Osteoblast (primary cell): ENCODE results near the gene CATSPERB. TPM values are rescaled to one million over a fixed set of nuclear protein-coding genes. Genes with fewer than 3 reads are reported as not detected.
"Not testable (repeated sequence)": the region's sequence is repeated elsewhere in the genome, so short reads cannot be mapped to it uniquely, and the experiment has no call there.

ENCODE experiments used
- DNase-seq: peaks from one replicate; pipeline ENCODE4 v3.0.0; 2011; ENCODE audit warnings: low spot score, mixed read lengths; ENCODE audit not compliant: insufficient read length; ENCODE audit errors: missing footprints
- H2AFZ ChIP-seq: 2 replicates; pipeline ENCODE4 v1.6.0; 2011; ENCODE audit warnings: mild to moderate bottlenecking, low read length
- H3K27ac ChIP-seq: 2 replicates; pipeline ENCODE4 v1.5.1; 2011; ENCODE audit warnings: mild to moderate bottlenecking, low read depth, low read length, moderate library complexity
- H3K27me3 ChIP-seq: 2 replicates; pipeline ENCODE4 v1.6.0; 2012; ENCODE audit warnings: mild to moderate bottlenecking, control low read depth, inconsistent platforms, low read length, moderate library complexity; ENCODE audit not compliant: insufficient read depth
- H3K36me3 ChIP-seq: 2 replicates; pipeline ENCODE4 v1.5.1; 2011; ENCODE audit warnings: mild to moderate bottlenecking, low read length, control low read depth, moderate library complexity; ENCODE audit not compliant: insufficient read depth
- H3K4me1 ChIP-seq: 2 replicates; pipeline ENCODE4 v1.5.1; 2011; ENCODE audit warnings: mild to moderate bottlenecking, low read length, control low read depth, moderate library complexity; ENCODE audit not compliant: insufficient read depth
- H3K4me2 ChIP-seq: 2 replicates; pipeline ENCODE4 v1.6.0; 2011; ENCODE audit warnings: mild to moderate bottlenecking, low read length; ENCODE audit not compliant: insufficient read depth
- H3K4me3 ChIP-seq: fragments of 200-600 bp; sonication (generic); 3 replicates; pipeline ENCODE4 v1.5.1; 2012; ENCODE audit warnings: mild to moderate bottlenecking, low read length, inconsistent platforms; ENCODE audit not compliant: insufficient read depth
- H3K79me2 ChIP-seq: 2 replicates; pipeline ENCODE4 v1.6.0; 2012; ENCODE audit warnings: mild to moderate bottlenecking, low read length, control low read depth, inconsistent platforms; ENCODE audit not compliant: insufficient read depth
- H3K9me3 ChIP-seq: 2 replicates; pipeline ENCODE4 v1.5.1; 2011; ENCODE audit warnings: low read depth, low read length, control low read depth
- H4K20me1 ChIP-seq: 2 replicates; pipeline ENCODE4 v1.6.0; 2012; ENCODE audit warnings: mild to moderate bottlenecking, low read length, control low read depth; ENCODE audit not compliant: insufficient read depth
- CTCF ChIP-seq: IDR thresholded peaks from 2 replicates; pipeline ENCODE4 v1.5.1; 2011; ENCODE audit warnings: mild to moderate bottlenecking, low read depth, low read length, moderate library complexity; ENCODE audit errors: extremely low read depth
- total RNA-seq: library from RNA; depleted of rRNA; stranded (reverse); fragments of >200 nt; gene quantifications from 2 replicates; pipeline ENCODE4 v1.2.3, GENCODE V29; 2012

Gene CATSPERB
- total RNA-seq, 1 donor = not detected

GRCh38 chr14:91692075-91692474 is 39.8 kb downstream of the CATSPERB start:
- Histone ChIP-seq H2AFZ (no peak overlapping the region), H3K36me3 (no peaks in the 10 kb centered on the region), H3K79me2 (no peaks in the 10 kb centered on the region), H3K4me1 (no peaks in the 10 kb centered on the region), H3K27ac (no peak overlapping the region), H4K20me1 (no peaks in the 10 kb centered on the region), H3K9me3 (no peaks in the 10 kb centered on the region), H3K4me2 (no peak overlapping the region), H3K4me3 (no peak overlapping the region), H3K27me3 (peaks cover 2% of the 10 kb centered on the region)
- peak; percentile 21 for DNase-seq
- TF ChIP-seq CTCF = no peak

GRCh38 chr14:91689608-91690007 is 42.3 kb downstream of the CATSPERB start:
- Histone ChIP-seq H3K4me3 (no peak overlapping the region), H4K20me1 (no peaks in the 10 kb centered on the region), H3K79me2 (no peaks in the 10 kb centered on the region), H3K27me3 (no peaks in the 10 kb centered on the region), H3K27ac (no peak overlapping the region), H3K36me3 (no peaks in the 10 kb centered on the region), H3K4me2 (no peak overlapping the region), H2AFZ (no peak overlapping the region), H3K4me1 (no peaks in the 10 kb centered on the region), H3K9me3 (no peaks in the 10 kb centered on the region)
- DNase-seq = no peak
- TF ChIP-seq CTCF = no peak

GRCh38 chr14:91687436-91687835 is 44.5 kb downstream of the CATSPERB start:
- H3K27me3 ChIP-seq, H3K4me3 ChIP-seq, H3K27ac ChIP-seq, H3K79me2 ChIP-seq, H4K20me1 ChIP-seq, H3K9me3 ChIP-seq, H3K4me2 ChIP-seq, H3K4me1 ChIP-seq, H2AFZ ChIP-seq, DNase-seq, H3K36me3 ChIP-seq: not testable (repeated sequence)

- H2AFZ ChIP-seq = no peak overlapping the region
- H4K20me1 ChIP-seq = no peaks in the 10 kb centered on the region
Measured at GRCh38 chr14:91685600-91685999, 46.3 kb downstream of the CATSPERB start.

More at GRCh38 chr14:91685600-91685999, 46.3 kb downstream of the CATSPERB start:
- Histone ChIP-seq H3K36me3 (no peaks in the 10 kb centered on the region), H3K79me2 (no peaks in the 10 kb centered on the region), H3K27me3 (no peaks in the 10 kb centered on the region), H3K27ac (no peak overlapping the region), H3K9me3 (no peaks in the 10 kb centered on the region), H3K4me3 (no peak overlapping the region), H3K4me1 (no peaks in the 10 kb centered on the region), H3K4me2 (no peak overlapping the region)
- no peak for DNase-seq
- TF ChIP-seq CTCF = no peak
